Measurements from ENCODE around the gene DAGLB.

GRCh38 chr7:6435486-6436384, 12.0 kb downstream of the DAGLB start:
- TF ChIP-seq POLR2A (IDR thresholded peaks at IDR 0.05) (no peak), CTCF (IDR thresholded peaks at IDR 0.05) (peak; percentile 81 to 99 (median 96))

Measured in right lobe of liver (tissue), 4 donors.